Mesenteric fat pad (tissue), 1 donor: Measurements from ENCODE around the gene HIPK2. TPM values are rescaled to one million over a fixed set of nuclear protein-coding genes. Genes with fewer than 3 reads are reported as not detected.

Experiments used
- DNase-seq: peaks from one replicate; pipeline ENCODE4 v3.0.0-alpha.2; 2020; ENCODE audit warnings: low spot score
- total RNA-seq: library from RNA; stranded (reverse); fragmentation: NEBNext Ultra II Directional; extraction: Animal tissue kit (Norgen Biotek cat#: 25700); gene quantifications from one replicate; pipeline ENCODE4 v1.2.1, GENCODE V29; 2021
- donor health status: DM: yes; HTN: yes; CAD: no.

The HIPK2 gene
- total RNA-seq, 1 donor from 2014 or later: 217 TPM

DNA sequence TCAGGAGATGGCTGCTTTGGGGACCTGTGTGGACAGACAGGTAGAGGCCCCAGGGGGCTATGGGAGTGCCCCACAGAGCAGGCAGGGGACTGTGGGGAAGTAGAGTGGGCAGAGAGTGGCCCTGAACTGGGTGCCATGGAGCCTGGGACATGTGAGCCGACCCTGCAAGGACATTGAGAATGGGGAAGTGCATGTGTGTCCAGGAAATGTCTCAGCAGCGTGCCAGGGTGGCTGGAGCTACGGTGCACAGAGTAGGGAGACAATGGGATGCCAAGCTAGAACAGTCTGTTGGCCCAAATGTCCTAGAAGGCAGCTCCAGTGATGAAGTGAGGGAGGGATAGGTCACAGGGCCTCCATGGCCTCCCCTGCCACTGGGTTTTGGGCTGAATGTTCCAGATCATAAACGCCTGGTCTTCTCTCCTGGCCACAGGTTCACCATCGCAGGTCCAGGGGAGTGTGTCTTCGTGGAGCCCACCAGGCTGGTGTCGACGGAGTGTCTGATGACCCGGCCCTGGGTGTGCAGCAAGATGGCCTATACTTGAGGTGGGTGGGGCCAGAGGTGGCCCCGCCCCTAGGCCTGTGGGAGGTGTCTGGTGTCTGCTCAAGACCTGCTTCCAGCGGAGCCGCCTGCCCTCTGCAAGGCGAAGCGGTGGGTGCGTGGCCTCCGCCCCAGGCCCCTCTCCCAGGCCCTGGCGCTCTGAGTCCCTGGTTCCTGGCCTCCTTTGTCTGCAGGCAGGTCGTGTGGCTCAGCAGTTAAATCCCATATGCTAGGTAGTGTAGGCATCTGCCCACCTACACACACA, 233.8 kb downstream of the HIPK2 start:
- no peak for DNase-seq

- DNase-seq: no peak
These were observed 235.3 kb downstream of the HIPK2 start for GRCh38 chr7:139542308-139543151.

GRCh38 chr7:139541600-139542307, 236.0 kb downstream of the HIPK2 start:
- DNase-seq: no peak

- DNase-seq: no peak
These were observed 237.6 kb downstream of the HIPK2 start for GRCh38 chr7:139540203-139540602.

GRCh38 chr7:139538881-139539635, 238.7 kb downstream of the HIPK2 start:
- no peak for DNase-seq

DNA sequence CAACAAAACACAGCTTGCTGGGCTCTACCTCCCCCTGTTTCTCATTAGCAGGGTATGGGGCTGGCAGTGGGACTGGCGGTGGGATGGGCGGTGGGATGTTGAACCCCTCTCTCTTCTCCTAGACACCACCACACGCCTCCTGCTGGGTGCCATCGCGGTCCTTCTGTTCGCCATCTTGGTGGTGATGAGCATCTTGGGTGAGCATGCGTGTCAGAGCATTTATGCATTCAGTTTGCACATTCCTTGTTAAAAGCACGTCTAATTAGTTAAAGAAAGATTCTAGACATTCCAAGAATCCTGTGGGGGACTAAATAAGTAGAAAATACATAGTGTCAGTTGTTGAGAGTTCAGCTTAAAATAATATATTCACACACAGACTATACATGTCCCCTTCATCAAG, 241.6 kb downstream of the HIPK2 start:
- no peak for DNase-seq

GRCh38 chr7:139534966-139535651, 242.7 kb downstream of the HIPK2 start:
- DNase-seq: no peak

DNA sequence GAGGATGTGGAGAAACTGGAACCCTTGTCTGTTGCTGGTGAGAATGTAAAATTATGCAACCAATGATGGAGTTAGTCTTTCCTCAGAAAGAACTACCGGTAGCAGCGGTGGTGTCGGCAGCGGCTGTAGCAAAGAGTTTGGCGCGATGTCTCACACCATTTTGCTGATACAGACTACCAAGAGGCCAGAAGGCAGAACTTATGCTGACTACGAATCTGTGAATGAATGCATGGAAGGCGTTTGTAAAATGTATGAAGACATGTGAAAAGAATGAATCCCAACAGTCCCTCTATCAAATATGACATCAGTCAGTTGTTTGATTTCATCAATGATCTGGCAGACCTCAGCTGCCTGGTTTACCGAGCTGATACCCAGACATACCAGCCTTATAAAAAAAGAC, 243.7 kb downstream of the HIPK2 start:
- DNase-seq: no peak

DNA sequence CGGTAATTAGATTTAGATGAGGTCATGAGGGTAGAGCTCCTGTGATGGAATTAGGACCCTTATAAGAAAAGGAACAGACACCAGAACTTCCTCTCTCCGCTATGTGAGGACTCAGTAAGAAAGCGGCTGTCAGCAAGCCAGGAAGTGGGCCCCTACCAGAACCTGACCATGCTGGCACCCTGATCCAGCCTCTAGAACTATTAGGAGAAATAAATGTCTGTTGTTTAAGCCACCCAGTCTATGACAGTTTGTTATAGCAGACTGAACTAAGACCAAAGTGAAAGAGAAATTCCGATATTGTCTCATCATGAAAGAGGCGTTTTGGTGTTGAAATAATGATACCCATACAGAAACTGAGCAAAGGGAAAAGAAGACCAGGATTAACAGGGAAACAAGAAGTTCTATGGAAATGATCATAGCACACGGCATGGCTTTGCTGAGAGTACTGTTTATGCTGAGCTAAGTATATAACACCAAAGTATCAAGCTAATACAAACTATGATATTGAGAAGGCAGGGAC, 245.1 kb downstream of the HIPK2 start:
- DNase-seq: no peak

DNA sequence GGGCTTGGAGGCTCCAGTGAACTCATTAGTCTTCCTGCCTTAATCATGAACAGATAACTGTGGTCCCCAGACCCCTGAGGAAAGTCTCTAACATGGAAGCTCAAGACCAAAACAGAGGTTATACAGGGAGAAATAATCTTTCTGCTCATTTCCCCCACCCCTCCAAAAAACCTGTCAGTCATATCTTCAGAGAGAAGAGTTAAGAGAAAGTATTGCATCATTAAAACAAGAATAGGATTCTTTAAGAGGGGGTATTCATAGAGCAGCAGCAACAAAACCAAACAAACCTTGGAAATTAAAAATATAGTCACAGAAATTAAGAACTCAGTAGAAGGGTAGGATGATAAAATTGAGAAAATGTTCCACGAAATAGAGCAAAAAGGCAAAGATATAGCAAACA, 246.7 kb downstream of the HIPK2 start:
- no peak for DNase-seq

GRCh38 chr7:139526578-139527544, 250.9 kb downstream of the HIPK2 start:
- DNase-seq: no peak

GRCh38 chr7:139525750-139526149, 252.0 kb downstream of the HIPK2 start:
- DNase-seq: no peak

DNA sequence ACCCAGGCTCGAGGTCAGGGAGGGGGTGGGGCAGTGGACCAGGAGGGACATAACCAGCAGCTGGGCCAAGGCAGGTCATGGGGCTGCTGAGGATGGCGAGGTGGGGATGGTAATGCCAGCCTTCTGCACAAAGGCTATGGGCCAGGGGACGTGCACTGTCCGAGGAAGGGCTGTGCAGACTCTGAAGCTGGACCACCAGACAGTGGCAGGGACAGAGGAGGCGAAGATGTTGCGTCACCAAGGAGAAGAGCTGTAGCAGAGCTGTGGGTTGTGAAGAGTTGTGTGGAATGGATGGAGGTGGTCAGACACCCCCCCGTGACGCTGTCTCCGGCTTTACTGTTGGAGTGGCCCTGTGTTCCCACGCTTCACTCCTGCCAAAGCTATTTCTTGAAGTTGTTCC, 252.6 kb downstream of the HIPK2 start:
- DNase-seq: no peak

- DNase-seq: no peak
These were observed 253.6 kb downstream of the HIPK2 start for GRCh38 chr7:139523968-139524815.

DNA sequence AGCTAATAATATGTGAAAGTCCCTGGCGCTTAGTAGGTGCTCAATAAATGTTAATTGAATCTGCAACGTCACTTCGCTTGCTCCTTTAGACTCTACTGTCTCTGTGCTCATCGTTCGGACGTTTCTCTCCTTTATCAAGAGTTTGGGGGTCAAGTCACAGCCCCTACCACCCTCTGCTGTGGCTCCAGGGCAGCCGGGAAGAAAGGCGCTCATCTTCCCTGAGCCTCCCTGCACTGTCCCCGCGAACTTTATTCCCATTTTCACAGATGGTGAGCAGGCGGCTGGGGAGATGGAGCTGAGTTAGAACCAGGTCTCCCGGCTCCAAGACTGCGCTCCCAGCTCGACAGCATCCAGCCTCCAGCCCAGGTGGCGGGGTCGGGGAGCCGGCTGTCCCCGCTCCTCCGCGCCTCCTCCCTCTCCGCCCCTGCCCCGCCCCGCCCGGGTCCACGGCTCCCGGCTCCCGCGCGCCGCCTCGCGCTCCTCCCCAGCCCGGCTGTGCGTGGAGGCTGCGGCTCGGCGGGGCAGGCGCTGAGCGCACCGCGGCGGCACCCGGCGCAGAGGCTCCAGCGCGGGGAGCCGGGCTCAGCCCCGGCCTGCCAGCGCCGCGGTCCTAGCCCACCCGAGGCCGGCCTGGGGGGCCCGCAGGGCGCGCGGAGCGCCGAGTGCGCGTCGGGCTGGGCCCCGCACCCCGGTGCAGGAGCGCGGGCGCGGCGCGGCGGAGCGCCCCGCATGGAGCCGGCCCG, 254.4 kb downstream of the HIPK2 start, which contains the start of gene CLEC2L:
Gene CLEC2L, plus strand, starts transcription at position 487 of the 743 bp plus-strand sequence. Its CDS starts 243 bp downstream, at position 730.
- no peak for DNase-seq

GRCh38 chr7:139522830-139523198, 255.0 kb downstream of the HIPK2 start:
- no peak for DNase-seq

GRCh38 chr7:139521439-139521838, 256.4 kb downstream of the HIPK2 start:
- DNase-seq: no peak
